CD8-positive, alpha-beta memory T cell (primary cell): ENCODE data around the gene CCNF. TPM values are rescaled to one million over a fixed set of nuclear protein-coding genes. Genes with fewer than 3 reads are reported as not detected.
"Not testable (repeated sequence)": the region's sequence is repeated elsewhere in the genome, so short reads cannot be mapped to it uniquely, and the experiment has no call there.

Source experiments
- CTCF ChIA-PET: fragments of 350-600 bp; sonication (Branson Sonifier 250); formaldehyde crosslinking; loops from one replicate; lab custom pipeline; 2021; ENCODE audit warnings: antibody characterized with exemption; lab: Charles Lee
- POLR2A ChIA-PET: fragments of 350-600 bp; sonication (Branson Sonifier 250); formaldehyde crosslinking; loops from one replicate; lab custom pipeline; 2021; ENCODE audit warnings: antibody characterized with exemption; lab: Charles Lee
- DNase-seq, 5 donors: peaks; one replicate each; pipeline versions ENCODE4 v3.0.0 to v3.0.0-alpha.2; 2020 to 2022; ENCODE audit warnings: mixed read lengths in 1 of 5
- H3K27ac ChIP-seq: one replicate; pipeline ENCODE4 v1.7.0; 2013; ENCODE audit warnings: low read depth, mild to moderate bottlenecking, low read length, moderate library complexity
- H3K27me3 ChIP-seq: 2 replicates; pipeline ENCODE4 v1.7.0; 2013; ENCODE audit warnings: low read length, mild to moderate bottlenecking; ENCODE audit not compliant: insufficient read depth, poor library complexity, severe bottlenecking
- H3K36me3 ChIP-seq: 2 replicates; pipeline ENCODE4 v1.7.0; 2013; ENCODE audit warnings: mild to moderate bottlenecking, low read length, moderate library complexity; ENCODE audit not compliant: insufficient read depth
- H3K4me1 ChIP-seq: 2 replicates; pipeline ENCODE4 v1.7.0; 2013; ENCODE audit warnings: mild to moderate bottlenecking, low read length, moderate library complexity; ENCODE audit not compliant: insufficient read depth
- H3K4me3 ChIP-seq: 2 replicates; pipeline ENCODE4 v1.7.0; 2013; ENCODE audit warnings: mild to moderate bottlenecking, low read length
- H3K9me3 ChIP-seq: 2 replicates; pipeline ENCODE4 v1.7.0; 2013; ENCODE audit warnings: mild to moderate bottlenecking, low read length
- H3K27ac Mint-ChIP-seq, 8 donors: one replicate each; pipeline ENCODE4 v1.8.0; 2020 to 2021; ENCODE audit warnings: mixed read lengths in 8 of 8, mild to moderate bottlenecking in 6 of 8, inconsistent platforms in 3 of 8, moderate library complexity in 3 of 8
- H3K27me3 Mint-ChIP-seq, 2 donors: one replicate each; pipeline ENCODE4 v1.8.0; 2020 to 2021; ENCODE audit warnings: mixed read lengths in 2 of 2, mild to moderate bottlenecking in 1 of 2, moderate library complexity in 1 of 2
- H3K36me3 Mint-ChIP-seq, 3 donors: one replicate each; pipeline ENCODE4 v1.8.0; 2020 to 2021; ENCODE audit warnings: mixed read lengths in 3 of 3, inconsistent platforms in 1 of 3, mild to moderate bottlenecking in 1 of 3
- H3K4me1 Mint-ChIP-seq, 3 donors: one replicate each; pipeline ENCODE4 v1.8.0; 2020 to 2021; ENCODE audit warnings: mixed read lengths in 3 of 3, inconsistent platforms in 1 of 3, mild to moderate bottlenecking in 1 of 3
- H3K4me3 Mint-ChIP-seq, 7 donors: one replicate each; pipeline ENCODE4 v1.8.0; 2020 to 2021; ENCODE audit warnings: mixed read lengths in 7 of 7, mild to moderate bottlenecking in 6 of 7, moderate library complexity in 4 of 7, inconsistent platforms in 2 of 7
- H3K9me3 Mint-ChIP-seq, 5 donors: one replicate each; pipeline ENCODE4 v1.8.0; 2020 to 2022; ENCODE audit warnings: mixed read lengths in 5 of 5, mild to moderate bottlenecking in 3 of 5, moderate library complexity in 2 of 5, inconsistent platforms in 1 of 5
- polyA plus RNA-seq: library from polyadenylated mRNA; unstranded; fragments of 300-500 nt; fragmentation: Illumina TruSeq; gene quantifications from one replicate; pipeline ENCODE4 v1.2.3, GENCODE V29; 2021
- total RNA-seq, 2 experiments: library from RNA; stranded (reverse); gene quantifications; one replicate each; pipeline ENCODE4 v1.2.3, GENCODE V29; 2021

CCNF gene
- total and polyA plus RNA-seq, 3 experiments from 2014 or later: 2.6 to 30.8 (median 30.5) TPM

DNA sequence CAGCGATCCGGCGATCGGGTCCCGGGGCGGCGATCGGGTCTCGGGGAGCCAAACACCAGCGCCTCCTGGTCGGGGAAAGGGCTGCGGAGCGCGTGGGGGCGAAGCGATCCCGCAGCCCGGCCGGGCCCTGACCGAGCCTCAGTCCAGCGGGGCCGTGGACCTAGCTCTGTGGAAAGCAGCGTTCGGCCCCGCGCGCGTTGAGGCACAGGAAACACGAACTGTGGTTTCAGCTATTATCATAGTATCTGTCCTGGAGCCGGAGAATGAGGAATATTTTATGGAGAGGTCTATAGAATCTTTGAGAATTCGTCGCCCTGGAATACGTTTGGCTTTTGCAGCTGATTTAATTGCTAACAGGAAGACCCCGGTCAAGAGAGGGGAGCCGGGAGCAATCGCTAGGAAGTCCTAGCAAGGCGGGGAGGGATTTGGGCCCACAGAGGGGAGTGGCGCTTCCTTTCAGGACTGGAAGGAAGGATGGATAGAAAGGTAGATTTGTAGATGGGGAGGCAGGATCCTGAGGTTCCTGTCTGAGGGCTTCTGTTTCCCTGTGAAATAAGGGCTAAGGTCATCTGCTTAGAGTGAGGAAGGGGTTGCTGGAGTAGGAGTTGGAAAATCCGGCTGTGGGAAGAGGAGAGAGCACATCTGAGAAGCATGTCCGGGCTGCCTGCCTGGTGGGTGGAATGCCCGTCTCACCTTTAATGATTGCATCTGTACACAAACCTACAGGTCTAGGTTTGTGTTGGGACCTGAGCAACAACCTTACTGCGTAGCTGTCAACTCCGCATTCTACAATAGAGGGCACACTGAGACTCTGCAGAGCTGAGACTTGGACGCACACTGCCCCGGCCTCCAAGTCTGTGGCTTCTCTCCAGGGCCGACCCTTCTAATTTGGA lies 770 bp downstream of the CCNF start:
- Mint-ChIP-seq H3K36me3 (peaks cover 0 to 17% (median 5%) of the 10 kb centered on the region in 3 donors), H3K27me3 (no peaks in the 10 kb centered on the region), H3K27ac (peak overlapping the region; percentile 15 to 89 (median 68)), H3K4me3 (peak overlapping the region; percentile 82 to 93 (median 88)), H3K4me1 (peaks cover 10 to 24% (median 20%) of the 10 kb centered on the region in 3 donors), H3K9me3 (no peaks in the 10 kb centered on the region)
- Histone ChIP-seq H3K4me3 (peak overlapping the region; percentile 69), H3K4me1 (peaks cover 11% of the 10 kb centered on the region), H3K36me3 (no peaks in the 10 kb centered on the region), H3K9me3 (no peaks in the 10 kb centered on the region), H3K27ac (peak overlapping the region; percentile 57), H3K27me3 (no peaks in the 10 kb centered on the region)
- DNase-seq: no peak
- ChIA-PET POLR2A (interaction anchor here (0.6 to 1.0 kb wide), 4 partner anchors 12 to 1984 kb away, joined by 3 read pairs; partner anchors contain the start of gene ECI1), CTCF (interaction anchor here (0.8 to 1.5 kb wide), 6 partner anchors 9 to 71 kb away, joined by 3 to 4 read pairs (median 4); partner anchors contain the start of genes TBC1D24 and TEDC2)

- DNase-seq: peak in 1 of 5 donors; percentile 38
- peaks cover 11% of the 10 kb centered on the region for H3K4me1 ChIP-seq
- CTCF ChIA-PET: no interaction called here
- H3K27me3 Mint-ChIP-seq: no peaks in the 10 kb centered on the region
- peaks cover 10 to 24% (median 20%) of the 10 kb centered on the region in 3 donors for H3K4me1 Mint-ChIP-seq
- no peaks in the 10 kb centered on the region for H3K9me3 Mint-ChIP-seq
- H3K36me3 Mint-ChIP-seq: peaks cover 0 to 33% (median 5%) of the 10 kb centered on the region in 3 donors
- H3K36me3 ChIP-seq: no peaks in the 10 kb centered on the region
- H3K4me3 ChIP-seq: no peak overlapping the region
- H3K27ac Mint-ChIP-seq: no peak overlapping the region
- H3K9me3 ChIP-seq: no peaks in the 10 kb centered on the region
- POLR2A ChIA-PET: no interaction called here
- no peak overlapping the region for H3K27ac ChIP-seq
- no peaks in the 10 kb centered on the region for H3K27me3 ChIP-seq
- no peak overlapping the region for H3K4me3 Mint-ChIP-seq
Observed at GRCh38 chr16:2432286-2432685, 3.0 kb downstream of the CCNF start.

DNA sequence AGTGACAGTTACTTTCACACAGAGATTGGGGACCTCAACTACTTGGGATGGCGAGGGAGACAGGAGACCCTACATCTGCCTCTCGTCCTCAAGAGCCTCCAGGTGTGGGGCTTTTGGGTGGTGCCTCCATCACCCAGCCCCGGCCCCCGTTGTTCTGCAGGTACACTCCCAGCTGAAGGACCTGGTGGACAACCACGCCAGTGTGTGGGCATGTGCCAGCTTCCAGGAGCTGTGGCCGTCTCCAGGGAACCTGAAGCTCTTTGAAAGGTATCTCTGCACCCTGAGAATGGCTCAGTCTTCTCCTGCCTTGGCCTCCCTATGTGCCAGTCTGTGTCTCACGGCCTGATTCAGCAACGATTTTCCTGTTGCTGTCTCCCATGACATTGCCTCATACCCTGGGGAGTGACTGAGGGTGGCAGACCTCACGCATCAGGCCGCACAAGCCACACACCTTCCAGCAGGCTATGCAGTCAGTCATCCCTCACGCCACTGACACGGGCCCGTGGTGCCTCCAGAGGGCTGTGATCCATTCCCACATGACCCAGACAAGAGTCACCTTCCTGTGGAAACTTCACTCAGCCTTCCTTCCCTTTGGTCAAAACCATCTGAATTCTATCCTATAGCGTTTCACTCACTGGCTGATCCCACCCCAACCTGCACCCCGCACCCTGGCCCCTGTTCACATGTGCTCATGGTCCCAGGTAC lies 3.7 kb downstream of the CCNF start:
- peaks cover 10 to 21% (median 17%) of the 10 kb centered on the region in 3 donors for H3K4me1 Mint-ChIP-seq
- H3K27me3 Mint-ChIP-seq: no peaks in the 10 kb centered on the region
- Histone ChIP-seq H3K27ac (no peak overlapping the region), H3K4me1 (peaks cover 11% of the 10 kb centered on the region), H3K4me3 (no peak overlapping the region), H3K9me3 (no peaks in the 10 kb centered on the region), H3K36me3 (no peaks in the 10 kb centered on the region), H3K27me3 (no peaks in the 10 kb centered on the region)
- no peak overlapping the region for H3K27ac Mint-ChIP-seq
- H3K4me3 Mint-ChIP-seq: no peak overlapping the region
- peaks cover 0 to 36% (median 5%) of the 10 kb centered on the region in 3 donors for H3K36me3 Mint-ChIP-seq
- ChIA-PET CTCF (no interaction called here), POLR2A (interaction anchor here (0.6 kb wide), 1 partner anchor 9 kb away, joined by 3 read pairs; no protein-coding TSS in a partner anchor)
- DNase-seq: no peak
- no peaks in the 10 kb centered on the region for H3K9me3 Mint-ChIP-seq

DNA sequence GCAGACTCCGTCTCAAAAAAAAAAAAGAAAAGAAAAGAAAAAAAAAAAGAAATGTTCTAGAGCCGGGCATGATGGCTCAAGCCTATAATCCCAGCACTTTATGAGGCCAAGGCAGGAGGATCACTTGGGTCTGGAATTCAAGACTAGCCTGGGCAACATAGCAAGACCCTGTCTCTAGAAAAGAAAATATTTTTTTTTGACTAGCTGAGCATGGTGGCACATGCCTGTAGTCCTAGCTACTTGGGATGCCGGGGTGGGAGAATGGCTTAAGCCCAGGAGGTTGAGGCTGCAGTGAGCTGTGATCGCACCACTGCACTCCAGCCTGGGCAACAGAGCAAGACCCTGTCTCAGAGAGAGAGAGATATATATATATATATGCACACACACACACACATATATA lies 6.0 kb downstream of the CCNF start:
- H3K4me3 ChIP-seq, H3K9me3 ChIP-seq, H3K36me3 ChIP-seq, H3K27me3 ChIP-seq, H3K27ac Mint-ChIP-seq, H3K27me3 Mint-ChIP-seq, H3K4me1 ChIP-seq, H3K27ac ChIP-seq, POLR2A ChIA-PET, DNase-seq, CTCF ChIA-PET, H3K9me3 Mint-ChIP-seq: not testable (repeated sequence)
- Mint-ChIP-seq H3K4me1 (peaks cover 10 to 18% (median 15%) of the 10 kb centered on the region in 3 donors), H3K36me3 (peaks cover 0 to 39% (median 10%) of the 10 kb centered on the region in 3 donors), H3K4me3 (peak overlapping the region in 1 of 7 donors; percentile 22)

GRCh38 chr16:2436110-2436509 lies 6.9 kb downstream of the CCNF start:
- H3K4me3 ChIP-seq: no peak overlapping the region
- peaks cover 0 to 38% (median 10%) of the 10 kb centered on the region in 3 donors for H3K36me3 Mint-ChIP-seq
- POLR2A ChIA-PET: no interaction called here
- no peaks in the 10 kb centered on the region for H3K36me3 ChIP-seq
- CTCF ChIA-PET: no interaction called here
- no peaks in the 10 kb centered on the region for H3K9me3 Mint-ChIP-seq
- DNase-seq: peak in 1 of 5 donors; percentile 26
- H3K4me3 Mint-ChIP-seq: no peak overlapping the region
- H3K9me3 ChIP-seq: no peaks in the 10 kb centered on the region
- no peaks in the 10 kb centered on the region for H3K27me3 Mint-ChIP-seq
- H3K27ac Mint-ChIP-seq: no peak overlapping the region
- peaks cover 6 to 13% (median 9%) of the 10 kb centered on the region in 3 donors for H3K4me1 Mint-ChIP-seq
- H3K27ac ChIP-seq: no peak overlapping the region
- no peaks in the 10 kb centered on the region for H3K4me1 ChIP-seq
- no peaks in the 10 kb centered on the region for H3K27me3 ChIP-seq

- Histone ChIP-seq H3K27me3 (no peaks in the 10 kb centered on the region), H3K27ac (no peak overlapping the region), H3K4me1 (no peaks in the 10 kb centered on the region), H3K36me3 (no peaks in the 10 kb centered on the region), H3K9me3 (no peaks in the 10 kb centered on the region), H3K4me3 (no peak overlapping the region)
- Mint-ChIP-seq H3K36me3 (peaks cover 0 to 38% (median 10%) of the 10 kb centered on the region in 3 donors), H3K27me3 (no peaks in the 10 kb centered on the region), H3K27ac (no peak overlapping the region), H3K4me1 (peaks cover 6 to 13% (median 9%) of the 10 kb centered on the region in 3 donors), H3K4me3 (no peak overlapping the region), H3K9me3 (no peaks in the 10 kb centered on the region)
- CTCF ChIA-PET: no interaction called here
- DNase-seq: peak in 1 of 5 donors; percentile 33
- POLR2A ChIA-PET: no interaction called here
Observed at GRCh38 chr16:2437032-2437790, 8.0 kb downstream of the CCNF start.

GRCh38 chr16:2438121-2438520 lies 8.9 kb downstream of the CCNF start:
- no peak overlapping the region for H3K27ac ChIP-seq
- DNase-seq: peak in 1 of 5 donors; percentile 35
- Mint-ChIP-seq H3K9me3 (no peaks in the 10 kb centered on the region), H3K4me1 (peaks cover 6 to 13% (median 9%) of the 10 kb centered on the region in 3 donors), H3K36me3 (peaks cover 0 to 32% (median 10%) of the 10 kb centered on the region in 3 donors), H3K27ac (peak overlapping the region in 1 of 8 donors; percentile 66), H3K27me3 (no peaks in the 10 kb centered on the region), H3K4me3 (no peak overlapping the region)
- H3K27me3 ChIP-seq: no peaks in the 10 kb centered on the region
- H3K4me3 ChIP-seq: no peak overlapping the region
- ChIA-PET POLR2A (no interaction called here), CTCF (no interaction called here)
- no peaks in the 10 kb centered on the region for H3K4me1 ChIP-seq
- no peaks in the 10 kb centered on the region for H3K9me3 ChIP-seq
- no peaks in the 10 kb centered on the region for H3K36me3 ChIP-seq
